SK-N-SH treated with all-trans-retinoic acid at 6 μM for 48 hours (cell line): ENCODE results near the gene FOXL3.

ENCODE experiments used
- ATAC-seq: fragments of 200-7000 bp; cut with Tn5 transposase; 3 replicates; pipeline ENCODE4 v1.9.1; 2020; ENCODE audit warnings: mild to moderate bottlenecking, moderate library complexity
- ARNTL ChIP-seq: fragments of 450-650 bp; formaldehyde crosslinking; IDR thresholded peaks from 2 replicates; pipeline ENCODE4 v1.5.0; 2020; ENCODE audit warnings: low read depth, mild to moderate bottlenecking, moderate library complexity, borderline replicate concordance
- BACH2 ChIP-seq: fragments of 250-450 bp; sonication (Bioruptor Pico); IDR thresholded peaks from 2 replicates; pipeline ENCODE4 v1.9.0; 2021; ENCODE audit warnings: mild to moderate bottlenecking, borderline replicate concordance
- CSDC2 ChIP-seq: fragments of 250-450 bp; sonication (Bioruptor Pico); IDR thresholded peaks from 2 replicates; pipeline ENCODE4 v1.5.0; 2020; ENCODE audit warnings: mild to moderate bottlenecking, moderate library complexity
- CSRNP3 ChIP-seq: fragments of 250-450 bp; sonication (Bioruptor Pico); IDR thresholded peaks from 2 replicates; pipeline ENCODE4 v1.5.1; 2021; ENCODE audit warnings: mild to moderate bottlenecking, moderate library complexity
- ESRRG ChIP-seq: fragments of 250-450 bp; sonication (Bioruptor Pico); IDR thresholded peaks from 2 replicates; pipeline ENCODE4 v1.6.1; 2021; ENCODE audit warnings: mild to moderate bottlenecking
- GLIS3 ChIP-seq: fragments of 250-450 bp; sonication (Bioruptor Pico); IDR thresholded peaks from 2 replicates; pipeline ENCODE4 v1.5.0; 2020; ENCODE audit warnings: mild to moderate bottlenecking, moderate library complexity
- ISL1 ChIP-seq: fragments of 250-450 bp; sonication (Bioruptor Pico); IDR thresholded peaks from 2 replicates; pipeline ENCODE4 v2.1.2; 2022; ENCODE audit warnings: mild to moderate bottlenecking, moderate library complexity
- OSR1 ChIP-seq: fragments of 250-450 bp; sonication (Bioruptor Pico); IDR thresholded peaks from 2 replicates; pipeline ENCODE4 v1.8.0; 2022; ENCODE audit warnings: moderate library complexity, mild to moderate bottlenecking, inconsistent platforms
- PPARA ChIP-seq: fragments of 250-450 bp; sonication (Bioruptor Pico); IDR thresholded peaks from 2 replicates; pipeline ENCODE4 v1.5.0; 2020; ENCODE audit warnings: mild to moderate bottlenecking, borderline replicate concordance
- RARB ChIP-seq: fragments of 250-450 bp; sonication (Bioruptor Pico); IDR thresholded peaks from 2 replicates; pipeline ENCODE4 v1.8.0; 2021; ENCODE audit warnings: mild to moderate bottlenecking, moderate library complexity
- SNAI2 ChIP-seq: fragments of 250-450 bp; sonication (Bioruptor Pico); IDR thresholded peaks from 2 replicates; pipeline ENCODE4 v1.5.0; 2020; ENCODE audit warnings: mild to moderate bottlenecking, moderate library complexity
- TCF4 ChIP-seq: fragments of 250-450 bp; sonication (Bioruptor Pico); IDR thresholded peaks from 2 replicates; pipeline ENCODE4 v1.8.0; 2021; ENCODE audit warnings: mild to moderate bottlenecking, moderate library complexity, borderline replicate concordance
- TOX ChIP-seq: fragments of 250-450 bp; sonication (Bioruptor Pico); IDR thresholded peaks from 2 replicates; pipeline ENCODE4 v1.8.0; 2021; ENCODE audit warnings: mild to moderate bottlenecking, moderate library complexity, borderline replicate concordance
- TSHZ2 ChIP-seq: fragments of 250-450 bp; sonication (Bioruptor Pico); IDR thresholded peaks from 2 replicates; pipeline ENCODE4 v1.5.0; 2020; ENCODE audit warnings: mild to moderate bottlenecking, moderate library complexity
- ZC3H10 ChIP-seq: fragments of 250-450 bp; sonication (Bioruptor Pico); IDR thresholded peaks from 2 replicates; pipeline ENCODE4 v1.5.1; 2021; ENCODE audit warnings: mild to moderate bottlenecking, moderate library complexity
- ZFP3 ChIP-seq: fragments of 250-450 bp; sonication (Bioruptor Pico); IDR thresholded peaks from 2 replicates; pipeline ENCODE4 v1.5.0; 2020; ENCODE audit warnings: mild to moderate bottlenecking, moderate library complexity
- ZFP30 ChIP-seq: fragments of 450-650 bp; formaldehyde crosslinking; IDR thresholded peaks from 2 replicates; pipeline ENCODE4 v1.5.0; 2022; ENCODE audit warnings: mild to moderate bottlenecking, moderate library complexity
- ZNF565 ChIP-seq: fragments of 450-650 bp; formaldehyde crosslinking; conservative IDR thresholded peaks from 2 replicates; pipeline ENCODE4 v1.5.0; 2020; ENCODE audit warnings: low read depth, mild to moderate bottlenecking, moderate library complexity
- ZNF8 ChIP-seq: fragments of 450-650 bp; formaldehyde crosslinking; IDR thresholded peaks from 2 replicates; pipeline ENCODE4 v1.5.0; 2020; ENCODE audit warnings: mild to moderate bottlenecking, moderate library complexity
- TF ChIP-seq, protein P1 (sequence below): fragments of 250-450 bp; sonication (Bioruptor Pico); IDR thresholded peaks from 2 replicates; pipeline ENCODE4 v1.8.0; 2021; ENCODE audit warnings: low read depth, mild to moderate bottlenecking, moderate library complexity, borderline replicate concordance
- TF ChIP-seq, protein P2 (sequence below): fragments of 250-450 bp; sonication (Bioruptor Pico); IDR thresholded peaks from 2 replicates; pipeline ENCODE4 v1.8.0; 2020; ENCODE audit warnings: mild to moderate bottlenecking, moderate library complexity, borderline replicate concordance
- TF ChIP-seq, protein P3 (sequence below): fragments of 250-450 bp; sonication (Bioruptor Pico); IDR thresholded peaks from 2 replicates; pipeline ENCODE4 v1.5.1; 2020; ENCODE audit warnings: low read depth, mild to moderate bottlenecking, moderate library complexity

Gene FOXL3

DNA sequence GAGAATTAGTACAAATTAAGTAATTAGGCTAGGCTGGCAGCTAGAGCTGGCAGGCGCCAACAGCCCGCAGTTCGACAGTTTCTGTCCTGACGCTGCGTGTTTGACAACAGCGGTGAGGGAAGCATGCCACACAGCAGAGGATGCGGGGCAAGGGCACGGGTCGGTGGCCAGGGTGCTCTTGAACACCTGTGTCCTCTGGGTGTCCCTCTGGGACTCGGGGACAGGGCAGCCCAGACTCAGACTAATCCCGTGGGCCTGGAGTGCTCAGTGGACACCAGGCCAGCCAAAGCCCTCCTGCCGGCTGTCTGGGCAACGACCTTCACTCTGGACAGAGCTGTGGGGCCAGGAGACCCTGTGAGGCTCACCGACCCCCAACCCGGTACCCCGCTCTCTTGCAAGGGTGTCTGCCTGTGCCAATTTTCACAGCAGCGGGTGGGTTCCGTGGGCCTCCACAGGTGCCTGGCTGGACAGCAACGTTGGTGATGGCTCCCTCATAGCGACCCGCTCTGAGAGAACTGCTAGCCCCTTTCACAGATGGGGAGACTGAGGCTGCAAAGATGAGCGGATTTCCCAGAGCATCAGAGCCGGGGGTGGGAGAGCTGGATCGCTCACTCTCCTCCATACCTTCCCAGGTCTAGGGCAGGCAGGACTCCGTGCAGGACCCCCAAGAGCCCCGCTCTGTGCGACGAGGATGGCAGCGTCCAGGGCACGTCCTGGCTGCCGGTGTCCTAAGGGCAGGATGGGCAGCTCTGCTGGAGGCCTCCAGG lies 48.5 kb downstream of the FOXL3 start:
- TF ChIP-seq BACH2 (CRISPR knock-in tag) (no peak), OSR1 (CRISPR knock-in tag) (no peak)
- ATAC-seq: no peak

- ATAC-seq: no peak
- TF ChIP-seq ARNTL (CRISPR knock-in tag) (no peak), CSDC2 (CRISPR knock-in tag) (no peak), CSRNP3 (CRISPR knock-in tag) (no peak), ZC3H10 (CRISPR knock-in tag) (no peak), TCF4 (no peak), ZFP3 (CRISPR knock-in tag) (no peak), ISL1 (CRISPR knock-in tag) (no peak), ZNF565 (CRISPR knock-in tag) (no peak), SNAI2 (CRISPR knock-in tag) (no peak), ZNF8 (CRISPR knock-in tag) (no peak)
- TF ChIP-seq, protein P1, sequence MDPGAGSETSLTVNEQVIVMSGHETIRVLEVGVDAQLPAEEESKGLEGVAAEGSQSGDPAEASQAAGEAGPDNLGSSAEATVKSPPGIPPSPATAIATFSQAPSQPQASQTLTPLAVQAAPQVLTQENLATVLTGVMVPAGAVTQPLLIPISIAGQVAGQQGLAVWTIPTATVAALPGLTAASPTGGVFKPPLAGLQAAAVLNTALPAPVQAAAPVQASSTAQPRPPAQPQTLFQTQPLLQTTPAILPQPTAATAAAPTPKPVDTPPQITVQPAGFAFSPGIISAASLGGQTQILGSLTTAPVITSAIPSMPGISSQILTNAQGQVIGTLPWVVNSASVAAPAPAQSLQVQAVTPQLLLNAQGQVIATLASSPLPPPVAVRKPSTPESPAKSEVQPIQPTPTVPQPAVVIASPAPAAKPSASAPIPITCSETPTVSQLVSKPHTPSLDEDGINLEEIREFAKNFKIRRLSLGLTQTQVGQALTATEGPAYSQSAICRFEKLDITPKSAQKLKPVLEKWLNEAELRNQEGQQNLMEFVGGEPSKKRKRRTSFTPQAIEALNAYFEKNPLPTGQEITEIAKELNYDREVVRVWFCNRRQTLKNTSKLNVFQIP (CRISPR knock-in tag): no peak
- TF ChIP-seq, protein P2, sequence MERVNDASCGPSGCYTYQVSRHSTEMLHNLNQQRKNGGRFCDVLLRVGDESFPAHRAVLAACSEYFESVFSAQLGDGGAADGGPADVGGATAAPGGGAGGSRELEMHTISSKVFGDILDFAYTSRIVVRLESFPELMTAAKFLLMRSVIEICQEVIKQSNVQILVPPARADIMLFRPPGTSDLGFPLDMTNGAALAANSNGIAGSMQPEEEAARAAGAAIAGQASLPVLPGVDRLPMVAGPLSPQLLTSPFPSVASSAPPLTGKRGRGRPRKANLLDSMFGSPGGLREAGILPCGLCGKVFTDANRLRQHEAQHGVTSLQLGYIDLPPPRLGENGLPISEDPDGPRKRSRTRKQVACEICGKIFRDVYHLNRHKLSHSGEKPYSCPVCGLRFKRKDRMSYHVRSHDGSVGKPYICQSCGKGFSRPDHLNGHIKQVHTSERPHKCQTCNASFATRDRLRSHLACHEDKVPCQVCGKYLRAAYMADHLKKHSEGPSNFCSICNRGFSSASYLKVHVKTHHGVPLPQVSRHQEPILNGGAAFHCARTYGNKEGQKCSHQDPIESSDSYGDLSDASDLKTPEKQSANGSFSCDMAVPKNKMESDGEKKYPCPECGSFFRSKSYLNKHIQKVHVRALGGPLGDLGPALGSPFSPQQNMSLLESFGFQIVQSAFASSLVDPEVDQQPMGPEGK (CRISPR knock-in tag): no peak
- TF ChIP-seq, all 23 proteins: peak for 0
Observed at GRCh38 chr7:339062-339342, 49.0 kb downstream of the FOXL3 start.

DNA sequence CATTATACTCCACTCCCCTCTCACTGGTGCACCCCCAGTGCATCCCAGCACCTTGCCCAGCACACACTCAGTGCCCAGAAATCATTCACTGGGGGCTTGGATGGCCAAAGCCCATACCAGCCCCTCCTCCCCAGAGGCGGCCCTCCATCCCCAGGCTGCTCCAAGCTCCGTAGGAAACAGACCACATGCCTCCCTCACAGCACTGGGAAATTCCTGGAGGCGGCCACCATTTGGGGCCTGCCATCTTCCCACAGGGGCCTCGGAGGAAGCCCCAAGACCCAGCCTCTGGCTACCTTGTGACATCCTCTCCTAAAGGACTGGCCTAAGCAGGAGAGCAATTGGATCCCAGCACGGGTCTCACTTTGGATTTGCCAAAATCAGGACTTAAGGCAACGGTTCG lies 49.7 kb downstream of the FOXL3 start:
- TF ChIP-seq TOX (CRISPR knock-in tag) (no peak), OSR1 (CRISPR knock-in tag) (no peak), TCF4 (no peak), SNAI2 (CRISPR knock-in tag) (no peak), ZNF565 (CRISPR knock-in tag) (no peak), ZFP3 (CRISPR knock-in tag) (no peak), BACH2 (CRISPR knock-in tag) (no peak), ARNTL (CRISPR knock-in tag) (no peak)
- TF ChIP-seq, protein P1 (CRISPR knock-in tag): no peak
- TF ChIP-seq, all 23 proteins: peak for 0
- no peak for ATAC-seq

GRCh38 chr7:340200-340937 lies 50.4 kb downstream of the FOXL3 start:
- no peak for ATAC-seq
- TF ChIP-seq BACH2 (CRISPR knock-in tag) (no peak), PPARA (CRISPR knock-in tag) (no peak), RARB (CRISPR knock-in tag) (no peak), ESRRG (CRISPR knock-in tag) (no peak), CSRNP3 (CRISPR knock-in tag) (no peak), CSDC2 (CRISPR knock-in tag) (no peak), GLIS3 (CRISPR knock-in tag) (no peak), ZNF565 (CRISPR knock-in tag) (no peak), OSR1 (CRISPR knock-in tag) (no peak), ZFP30 (CRISPR knock-in tag) (no peak), TSHZ2 (CRISPR knock-in tag) (no peak)
- TF ChIP-seq, protein P3, sequence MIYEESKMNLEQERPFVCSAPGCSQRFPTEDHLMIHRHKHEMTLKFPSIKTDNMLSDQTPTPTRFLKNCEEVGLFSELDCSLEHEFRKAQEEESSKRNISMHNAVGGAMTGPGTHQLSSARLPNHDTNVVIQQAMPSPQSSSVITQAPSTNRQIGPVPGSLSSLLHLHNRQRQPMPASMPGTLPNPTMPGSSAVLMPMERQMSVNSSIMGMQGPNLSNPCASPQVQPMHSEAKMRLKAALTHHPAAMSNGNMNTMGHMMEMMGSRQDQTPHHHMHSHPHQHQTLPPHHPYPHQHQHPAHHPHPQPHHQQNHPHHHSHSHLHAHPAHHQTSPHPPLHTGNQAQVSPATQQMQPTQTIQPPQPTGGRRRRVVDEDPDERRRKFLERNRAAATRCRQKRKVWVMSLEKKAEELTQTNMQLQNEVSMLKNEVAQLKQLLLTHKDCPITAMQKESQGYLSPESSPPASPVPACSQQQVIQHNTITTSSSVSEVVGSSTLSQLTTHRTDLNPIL (CRISPR knock-in tag): no peak
